ENCODE results near the gene SLC6A8.
A peak's percentile ranks its signal among the peaks of the same experiment; 100 is the strongest.
"Not testable (repeated sequence)": the region's sequence is repeated elsewhere in the genome, so short reads cannot be mapped to it uniquely, and the experiment has no call there.

The SLC6A8 gene

DNA sequence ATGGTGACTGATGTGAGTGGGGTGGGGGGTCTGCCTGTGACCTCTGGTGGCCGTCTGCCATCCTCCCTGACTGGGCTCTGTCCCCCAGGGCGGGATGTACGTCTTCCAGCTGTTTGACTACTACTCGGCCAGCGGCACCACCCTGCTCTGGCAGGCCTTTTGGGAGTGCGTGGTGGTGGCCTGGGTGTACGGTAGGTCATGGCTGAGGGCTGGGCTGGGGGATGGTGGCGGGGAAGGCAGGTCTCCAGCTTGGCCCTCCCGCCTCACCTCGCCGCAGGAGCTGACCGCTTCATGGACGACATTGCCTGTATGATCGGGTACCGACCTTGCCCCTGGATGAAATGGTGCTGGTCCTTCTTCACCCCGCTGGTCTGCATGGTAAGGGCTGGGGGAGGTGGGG lies 6.5 kb downstream of the SLC6A8 start:
- not testable (repeated sequence) for DNase-seq

DNA sequence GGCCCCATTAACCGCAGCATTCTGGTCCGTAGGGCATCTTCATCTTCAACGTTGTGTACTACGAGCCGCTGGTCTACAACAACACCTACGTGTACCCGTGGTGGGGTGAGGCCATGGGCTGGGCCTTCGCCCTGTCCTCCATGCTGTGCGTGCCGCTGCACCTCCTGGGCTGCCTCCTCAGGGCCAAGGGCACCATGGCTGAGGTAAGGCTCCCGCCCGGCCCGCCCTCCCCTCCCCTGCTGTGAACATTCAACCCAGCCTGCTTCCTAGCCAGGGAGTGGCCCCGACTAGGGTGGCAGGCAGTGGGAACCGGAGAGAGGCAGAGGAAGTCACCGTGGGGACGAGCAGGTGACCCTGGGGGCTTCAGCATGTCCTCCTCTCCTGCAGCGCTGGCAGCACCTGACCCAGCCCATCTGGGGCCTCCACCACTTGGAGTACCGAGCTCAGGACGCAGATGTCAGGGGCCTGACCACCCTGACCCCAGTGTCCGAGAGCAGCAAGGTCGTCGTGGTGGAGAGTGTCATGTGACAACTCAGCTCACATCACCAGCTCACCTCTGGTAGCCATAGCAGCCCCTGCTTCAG lies 7.1 kb downstream of the SLC6A8 start:
- DNase-seq, result no peak

DNA sequence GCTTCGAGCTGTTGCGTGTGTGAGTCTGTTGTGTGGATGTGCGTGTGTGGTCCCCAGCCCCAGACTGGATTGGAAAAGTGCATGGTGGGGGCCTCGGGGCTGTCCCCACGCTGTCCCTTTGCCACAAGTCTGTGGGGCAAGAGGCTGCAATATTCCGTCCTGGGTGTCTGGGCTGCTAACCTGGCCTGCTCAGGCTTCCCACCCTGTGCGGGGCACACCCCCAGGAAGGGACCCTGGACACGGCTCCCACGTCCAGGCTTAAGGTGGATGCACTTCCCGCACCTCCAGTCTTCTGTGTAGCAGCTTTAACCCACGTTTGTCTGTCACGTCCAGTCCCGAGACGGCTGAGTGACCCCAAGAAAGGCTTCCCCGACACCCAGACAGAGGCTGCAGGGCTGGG lies 8.4 kb downstream of the SLC6A8 start:
- DNase-seq, result no peak

DNA sequence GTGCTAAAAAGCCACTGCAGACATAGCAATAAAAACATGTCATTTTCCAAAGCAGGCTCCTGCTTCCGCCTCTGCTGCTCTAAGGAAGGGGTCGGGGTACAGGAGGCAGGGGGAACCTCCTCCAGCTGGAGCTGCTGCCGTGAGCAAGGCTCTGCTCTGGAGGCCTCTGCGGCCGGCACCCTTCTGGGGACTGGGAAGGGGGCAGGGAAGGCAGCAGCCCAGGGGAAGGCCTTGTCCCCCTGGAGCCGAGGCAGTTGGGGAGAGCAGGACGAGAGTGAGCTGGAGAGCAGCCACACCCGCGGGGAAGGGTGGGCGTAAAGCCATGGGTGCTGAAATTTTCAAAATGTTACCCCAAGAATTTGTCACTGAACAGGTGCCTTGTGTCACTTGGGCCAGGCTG lies 8.8 kb downstream of the SLC6A8 start:
- DNase-seq, result not testable (repeated sequence)

DNA sequence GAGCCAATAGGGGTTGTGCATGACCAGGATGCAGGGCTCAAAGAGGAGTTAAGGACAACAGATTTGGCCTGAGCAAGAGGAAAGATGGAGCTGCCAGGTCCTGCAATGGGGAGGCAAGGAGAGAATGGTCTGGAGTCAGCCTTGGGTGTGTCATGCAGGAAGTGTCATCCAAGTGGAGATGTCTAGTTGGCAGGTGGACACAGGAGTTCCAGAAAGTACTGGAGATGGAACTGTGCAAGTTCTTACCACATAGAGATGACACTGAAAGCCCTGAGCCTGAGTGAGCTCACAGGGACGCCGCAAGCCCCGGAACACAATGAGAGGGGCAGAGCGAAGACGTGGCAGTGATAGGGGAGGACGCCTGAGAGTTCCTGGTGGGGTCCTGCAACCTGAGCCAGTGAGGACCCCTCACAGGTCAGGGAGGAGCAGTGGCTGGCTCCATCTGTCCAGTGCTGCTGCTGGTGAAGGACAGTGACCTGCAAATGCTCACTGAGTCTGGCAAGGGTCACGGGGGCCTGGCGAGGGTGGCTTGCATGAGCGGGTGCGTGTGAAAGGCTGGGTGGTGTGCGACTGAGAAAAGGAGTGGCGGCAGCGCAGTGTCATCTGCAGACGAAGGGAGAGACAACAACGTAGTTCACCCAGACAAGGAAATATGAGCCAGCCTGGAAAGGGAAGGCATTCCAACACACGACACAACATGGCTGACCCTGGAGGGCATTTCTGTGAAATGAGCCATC lies 9.4 kb downstream of the SLC6A8 start:
- DNase-seq, result not testable (repeated sequence)

DNA sequence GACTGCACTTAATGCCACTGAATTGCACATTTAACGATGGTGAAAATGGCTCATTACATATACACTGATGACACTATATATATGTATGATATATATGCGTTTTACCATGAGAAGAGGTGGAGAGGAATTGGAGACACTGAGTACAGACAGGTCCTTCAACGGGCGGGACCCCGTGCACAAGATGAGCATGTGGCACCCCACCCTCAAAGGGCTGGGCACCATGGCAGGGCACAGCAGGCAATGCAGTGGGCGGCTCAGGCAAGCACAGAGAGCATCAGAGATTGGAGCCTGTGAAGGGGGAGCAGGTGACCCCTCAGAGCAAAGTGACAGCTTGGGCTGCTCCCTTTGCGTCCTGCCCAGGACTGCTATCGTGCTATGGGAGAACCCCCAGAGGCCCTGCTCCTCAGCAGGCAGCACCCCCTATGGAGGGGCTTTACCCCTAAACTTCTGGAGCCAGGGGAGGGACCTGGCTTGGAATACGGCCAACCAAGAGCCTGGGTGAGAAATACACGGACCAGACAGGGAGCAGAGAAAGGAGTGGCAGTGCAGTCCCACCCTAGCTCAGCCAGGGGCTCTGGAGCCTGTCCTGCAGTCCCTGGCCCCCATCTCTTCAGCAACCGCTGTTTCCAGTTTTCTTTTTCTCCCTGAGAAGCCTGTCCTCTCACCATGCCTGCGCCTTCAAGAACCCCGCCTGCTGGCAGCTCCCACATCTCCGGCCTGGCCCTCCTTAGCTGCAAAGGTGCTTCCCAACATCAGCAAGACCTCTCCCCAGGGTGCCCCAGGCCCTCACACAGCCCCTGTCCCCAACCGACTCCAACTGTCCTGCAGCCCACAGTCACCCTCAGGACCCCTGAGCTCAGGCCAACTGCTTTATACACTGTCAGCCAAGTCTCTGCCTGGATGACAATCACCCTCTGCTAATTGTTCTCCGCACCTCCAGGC lies 10.5 kb downstream of the SLC6A8 start:
- no peak for DNase-seq

DNA sequence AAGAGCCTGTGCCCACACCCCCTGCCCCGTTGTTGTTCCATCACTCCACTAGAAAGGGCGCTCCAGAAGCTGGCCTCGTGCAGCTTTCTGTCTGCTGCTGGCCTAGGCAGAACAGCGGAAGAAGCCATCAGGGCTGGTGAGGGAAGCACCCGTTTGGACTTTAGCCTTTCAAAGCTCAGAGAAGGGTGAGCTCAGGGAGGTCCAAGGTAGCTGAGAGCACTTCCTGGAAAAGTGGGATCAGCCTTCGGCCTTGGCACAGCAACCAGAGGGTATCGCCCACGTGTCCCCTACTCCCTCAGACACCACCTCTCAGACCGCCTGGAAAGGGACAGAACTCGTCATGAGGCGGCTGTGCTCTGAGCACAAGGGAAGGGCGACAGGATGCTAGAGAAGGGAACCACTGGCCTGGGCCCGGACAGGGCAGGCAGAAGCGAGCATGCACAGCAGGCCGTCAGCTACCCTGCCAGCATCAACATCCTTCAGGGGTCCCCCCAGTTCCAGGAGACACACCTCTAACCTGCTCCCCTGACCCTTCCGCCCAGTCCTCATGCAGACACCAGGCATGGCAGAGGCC lies 11.6 kb downstream of the SLC6A8 start:
- not testable (repeated sequence) for DNase-seq

DNA sequence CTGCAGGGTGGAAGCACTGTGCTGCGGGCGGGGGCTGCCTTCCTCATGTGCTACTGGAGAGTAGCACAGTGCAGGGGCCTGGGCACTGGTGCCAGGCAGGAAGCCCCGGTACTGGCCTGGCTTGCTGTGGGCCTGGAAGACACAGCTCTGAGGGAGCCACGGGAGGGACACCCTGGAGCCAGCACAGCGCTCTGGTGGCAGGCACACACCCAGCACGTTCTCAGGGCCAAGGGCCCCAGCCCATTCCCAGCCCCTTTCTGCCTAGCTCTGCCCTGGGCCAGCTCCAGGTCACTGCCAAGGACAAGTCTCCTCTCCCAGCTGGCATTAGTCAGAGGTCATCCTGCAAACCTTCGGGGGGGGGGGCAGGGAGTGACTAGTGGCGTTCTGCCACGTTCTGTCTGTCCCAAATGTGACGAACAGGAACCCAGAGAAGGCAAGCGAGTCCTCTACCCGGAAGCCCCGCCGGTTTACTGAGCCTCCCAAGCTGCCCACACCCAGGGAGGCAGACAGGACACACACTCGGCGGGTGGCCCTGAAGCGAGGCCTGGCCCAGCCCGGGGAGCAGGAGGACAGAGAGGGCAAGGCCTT lies 12.2 kb downstream of the SLC6A8 start:
- DNase-seq, result not testable (repeated sequence)

DNA sequence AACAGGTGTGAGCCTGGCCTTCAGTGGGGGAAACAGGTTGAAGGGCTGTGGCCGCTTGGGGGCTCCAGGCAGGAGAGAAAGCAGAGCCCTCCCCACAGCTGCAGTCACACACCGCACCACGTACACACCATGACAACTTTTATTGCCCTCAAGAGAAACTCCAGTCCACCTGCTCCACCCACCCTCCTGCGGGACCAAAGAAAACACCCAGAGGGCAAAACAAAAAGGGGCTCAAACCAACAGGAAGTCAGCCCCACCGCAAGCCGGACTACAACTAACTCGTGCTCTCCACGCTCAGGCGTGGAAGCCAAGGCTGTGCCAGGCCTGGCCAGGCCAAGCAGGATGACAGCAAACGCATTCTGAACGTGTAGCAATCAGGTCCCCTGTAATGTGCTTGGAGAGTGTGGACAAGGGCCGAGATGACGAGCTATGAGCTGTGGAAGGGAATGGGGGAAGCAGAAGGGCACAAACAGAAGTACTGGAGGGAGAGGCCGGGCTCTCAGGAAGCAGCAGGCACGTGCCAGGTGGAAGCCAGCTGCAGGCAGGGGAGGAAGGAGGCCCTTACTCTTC lies 12.7 kb downstream of the SLC6A8 start:
- no peak for DNase-seq

DNA sequence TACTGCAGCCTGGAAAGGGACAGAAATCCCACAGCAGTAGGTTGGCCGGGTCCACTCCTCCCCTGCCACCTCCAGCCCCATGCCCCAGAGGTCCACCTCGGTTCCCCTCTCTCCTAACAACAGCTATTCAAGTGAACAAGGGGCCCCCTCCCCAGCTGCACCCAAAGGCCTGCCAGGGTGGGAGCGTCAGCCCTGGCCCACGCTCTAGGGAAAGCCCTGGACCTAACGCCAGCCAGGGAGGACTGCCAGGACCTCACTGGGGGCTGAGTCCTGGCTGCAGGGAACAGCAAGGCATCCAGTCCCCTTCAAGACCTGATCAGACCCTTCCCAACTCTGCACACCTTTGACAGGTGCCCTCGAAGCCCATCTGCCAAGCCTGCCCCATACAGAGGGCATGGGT lies 13.2 kb downstream of the SLC6A8 start:
- no peak for DNase-seq

DNA sequence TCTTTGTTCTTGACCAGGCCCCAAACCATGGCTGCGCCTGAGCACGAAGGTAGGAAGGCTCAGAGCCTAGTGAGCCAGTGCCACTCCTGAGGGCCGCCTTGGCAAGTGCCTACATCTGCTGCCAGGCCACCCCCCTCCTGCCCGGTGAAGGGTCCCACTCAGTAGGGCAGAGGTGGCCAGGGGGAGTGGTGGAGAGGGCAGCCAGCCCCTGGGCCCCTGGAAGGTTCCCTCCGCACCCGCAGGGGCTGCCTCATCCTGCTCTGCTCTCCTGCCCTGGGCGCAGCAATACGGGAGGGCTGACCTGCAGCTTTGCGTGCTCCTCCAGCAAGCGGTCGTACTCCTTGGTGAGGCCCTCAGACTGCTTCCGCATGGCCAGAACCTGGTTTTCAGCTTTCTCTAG lies 14.0 kb downstream of the SLC6A8 start:
- no peak for DNase-seq

DNA sequence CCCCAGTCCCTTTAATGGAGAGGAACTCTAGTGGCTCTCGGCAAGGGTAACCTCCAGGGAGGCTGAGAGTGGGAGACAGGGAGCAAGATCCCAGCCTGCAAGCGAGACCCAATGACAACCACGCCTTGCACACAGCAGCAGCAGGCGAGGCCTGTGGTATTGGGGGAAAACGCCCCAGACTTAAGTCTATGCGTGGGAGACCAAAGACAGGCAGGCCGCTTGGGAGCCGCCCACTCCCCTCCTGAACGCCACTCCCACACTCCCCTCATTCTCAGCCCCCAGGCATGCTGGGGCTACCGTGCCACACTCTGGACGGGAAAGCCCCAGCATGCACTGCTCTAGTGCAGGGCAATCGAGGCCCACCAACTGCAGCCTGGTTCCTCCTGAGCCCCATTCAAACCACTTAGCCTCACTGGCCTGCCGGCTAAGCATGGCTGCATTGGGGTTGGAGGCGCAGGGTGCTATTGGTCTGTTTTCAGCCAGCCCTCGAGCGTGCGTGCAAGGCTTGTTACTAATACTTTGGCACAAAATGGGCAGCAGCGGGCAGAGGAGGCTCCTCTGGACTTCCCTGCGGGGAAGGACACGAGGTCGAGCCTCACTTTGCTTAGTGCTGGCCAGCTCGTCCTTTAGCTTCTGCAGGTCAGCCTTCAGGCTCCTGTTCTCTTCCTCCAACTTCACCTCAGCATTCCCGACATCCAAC lies 14.8 kb downstream of the SLC6A8 start:
- no peak for DNase-seq

DNA sequence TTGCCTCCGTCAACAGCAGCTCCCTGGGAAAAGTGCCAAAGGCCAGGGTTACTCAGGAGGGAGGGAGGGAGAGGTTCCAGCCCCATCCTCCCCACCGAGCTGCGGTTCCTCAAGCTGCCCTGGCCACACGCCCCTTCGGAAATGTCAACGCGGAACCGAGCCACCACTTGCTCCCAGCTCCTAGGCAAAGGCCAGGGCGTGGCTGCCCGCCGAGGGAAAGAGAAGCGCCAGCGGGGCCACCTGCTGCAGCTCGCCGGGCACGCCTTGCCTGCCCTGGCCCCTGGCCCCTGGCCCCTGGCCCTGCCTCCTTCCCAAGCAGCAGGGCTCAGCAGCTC lies 15.3 kb downstream of the SLC6A8 start:
- DNase-seq, result no peak

DNA sequence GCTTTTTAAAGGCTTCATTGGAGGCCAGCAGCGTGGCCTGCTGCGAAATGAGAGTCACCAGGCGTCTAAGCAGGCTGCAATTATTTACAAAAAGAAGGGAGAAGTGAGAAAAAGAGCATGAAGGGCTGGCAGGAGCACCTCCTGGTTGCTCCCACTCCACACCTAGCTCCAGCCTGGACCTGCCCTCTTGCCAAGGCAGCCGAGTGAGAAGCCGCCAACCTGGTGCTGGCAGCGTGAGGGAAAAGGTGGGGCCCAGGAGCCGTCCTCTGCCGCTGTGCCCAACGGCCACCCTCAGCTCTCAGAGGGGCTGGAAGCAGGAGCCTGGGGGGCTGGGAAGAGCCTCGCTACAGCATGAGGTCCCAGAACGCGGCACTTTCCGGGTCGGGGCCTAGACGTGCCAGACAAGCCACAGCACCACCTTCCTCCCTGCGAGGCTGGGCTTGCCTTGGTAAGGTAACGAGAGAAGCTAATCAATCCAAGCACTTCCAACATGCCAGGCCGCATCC lies 16.3 kb downstream of the SLC6A8 start:
- no peak for DNase-seq

DNA sequence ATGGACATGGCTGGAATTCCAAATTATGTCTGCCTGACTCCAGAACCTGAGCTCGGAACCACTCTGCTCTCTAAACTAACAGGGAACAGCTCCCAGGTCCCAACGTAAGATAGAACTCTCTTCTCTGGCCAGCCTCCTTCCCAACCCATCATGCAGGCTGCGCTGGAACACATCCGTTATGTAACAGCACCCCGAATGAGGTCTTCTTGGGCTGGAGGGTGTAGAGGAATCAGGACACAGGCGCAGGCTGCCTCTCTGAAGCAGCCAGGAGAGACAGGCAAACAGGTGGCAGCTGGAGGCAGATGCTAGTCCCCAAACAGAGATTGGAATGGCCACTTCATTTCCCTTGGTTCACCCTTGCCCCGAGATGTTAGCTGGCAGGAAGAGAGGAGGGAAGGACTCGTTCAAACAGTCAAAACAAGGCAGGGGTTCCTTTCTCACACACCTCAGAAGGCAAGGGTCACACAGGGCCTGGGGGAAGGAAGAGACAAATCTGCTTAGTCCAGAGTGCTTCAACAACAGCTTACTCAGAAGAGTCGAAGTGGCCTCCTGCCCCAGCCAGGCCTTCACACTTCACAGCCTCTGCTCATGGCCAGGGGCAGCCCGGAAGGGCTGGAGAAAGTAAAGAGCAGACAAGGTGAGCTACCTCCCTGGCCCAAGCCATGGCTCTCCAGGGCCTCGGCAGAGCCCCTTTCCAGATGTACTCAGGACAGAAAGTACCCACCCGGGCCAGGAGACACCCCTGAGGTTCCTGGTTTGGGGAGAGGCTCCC lies 17.1 kb downstream of the SLC6A8 start:
- not testable (repeated sequence) for DNase-seq

DNA sequence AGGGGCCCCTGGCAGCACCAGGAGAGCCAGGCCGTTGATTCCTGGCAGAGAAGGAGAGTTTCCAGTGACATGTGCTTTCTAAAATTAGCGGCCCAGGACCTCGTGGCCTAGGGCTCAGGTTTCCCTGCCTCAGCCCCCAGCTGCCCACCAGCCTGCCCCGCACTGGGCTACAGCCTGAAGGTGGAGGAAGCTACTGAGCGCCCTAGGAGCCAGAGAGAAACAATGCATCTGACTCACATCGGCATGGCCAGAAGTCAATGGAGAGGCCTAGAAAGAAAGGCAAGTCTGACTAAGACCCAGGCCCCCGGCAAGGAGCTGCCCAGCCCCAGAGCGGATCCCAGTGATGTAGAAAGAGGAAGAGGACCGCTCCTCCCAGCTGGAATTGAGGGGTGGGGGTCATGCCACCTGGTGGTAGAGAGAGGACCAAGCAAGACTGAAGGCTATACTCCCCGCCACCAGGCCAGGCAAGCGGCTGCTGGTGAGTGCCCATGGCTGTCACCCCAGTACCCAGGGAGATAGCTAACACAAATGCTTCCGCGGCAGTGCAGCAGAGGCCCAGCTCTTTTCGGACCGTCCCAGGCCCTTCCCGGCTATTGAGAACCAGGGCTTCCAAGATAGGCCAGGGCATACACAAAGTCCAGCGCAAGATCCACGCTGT lies 17.8 kb downstream of the SLC6A8 start:
- DNase-seq, result not testable (repeated sequence)

DNA sequence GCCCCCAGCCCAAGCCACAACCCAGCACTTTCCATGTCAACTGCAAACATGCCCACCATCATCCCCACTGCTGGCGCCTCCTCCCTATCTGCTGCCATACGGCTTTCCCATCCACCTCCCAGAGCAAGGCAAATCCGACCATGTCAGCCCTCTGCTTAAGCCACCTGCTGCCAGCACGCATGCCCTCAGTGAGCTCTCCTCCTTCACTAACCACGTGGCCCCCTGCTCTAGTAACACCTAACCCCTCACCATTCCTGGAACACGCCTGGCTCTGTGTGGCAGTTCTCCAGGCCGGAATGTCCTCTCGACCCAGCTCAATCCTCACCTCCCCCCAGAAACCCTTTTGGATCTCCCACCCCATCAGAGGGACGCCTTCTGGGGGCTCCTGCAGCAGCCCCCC lies 19.1 kb downstream of the SLC6A8 start:
- no peak for DNase-seq

DNA sequence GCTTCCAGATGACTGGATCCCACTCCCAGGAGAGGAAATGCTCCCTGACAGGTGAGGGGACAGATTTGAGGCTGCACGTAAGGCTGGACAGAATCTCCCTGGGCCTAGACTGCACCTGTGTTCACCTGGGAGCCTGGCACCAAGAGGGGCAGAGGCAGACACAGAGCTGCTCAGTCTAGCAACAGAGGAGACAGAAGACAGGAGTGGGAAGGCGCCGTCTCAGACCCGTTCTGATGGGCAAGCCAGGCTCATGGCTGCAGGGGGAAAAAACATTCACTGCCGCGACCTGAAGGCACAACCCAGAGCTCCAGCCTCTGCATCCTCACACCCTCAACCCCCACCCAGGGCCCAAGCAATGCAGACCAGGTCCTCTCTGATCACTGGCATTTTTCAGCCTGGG lies 19.7 kb downstream of the SLC6A8 start:
- DNase-seq, result no peak

DNA sequence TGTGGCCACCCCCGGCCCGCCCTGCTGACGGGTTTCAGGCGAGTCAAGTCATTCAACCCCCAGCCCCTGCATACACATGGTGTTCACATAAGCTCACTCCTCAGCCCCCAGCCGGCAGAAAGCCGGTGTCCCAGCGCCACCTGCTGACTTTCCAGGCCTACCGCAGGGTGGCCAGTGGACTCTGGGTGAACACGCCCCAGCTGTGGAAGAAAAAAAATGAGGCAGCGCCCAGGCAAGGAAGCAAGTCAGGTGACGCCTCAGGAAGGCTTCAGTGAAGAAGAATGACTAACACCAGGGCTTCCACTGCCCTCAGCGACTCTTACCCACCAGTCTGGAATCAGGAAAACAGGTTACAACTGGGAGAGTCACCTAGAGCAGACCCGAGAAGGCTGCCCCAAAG lies 20.7 kb downstream of the SLC6A8 start:
- DNase-seq, result peak; percentile 3 to 17
